GM12891 (cell line): ENCODE measurements around the gene TIMP3. TPM values are rescaled to one million over a fixed set of nuclear protein-coding genes. Genes with fewer than 3 reads are reported as not detected.
"Not testable (repeated sequence)": the region's sequence is repeated elsewhere in the genome, so short reads cannot be mapped to it uniquely, and the experiment has no call there.

Experiments used
- DNase-seq: peaks from one replicate; pipeline ENCODE4 v3.0.0; 2011; ENCODE audit warnings: low spot score; ENCODE audit not compliant: insufficient read length
- FAIRE-seq: peaks from 2 replicates; lab custom pipeline; 2011; peaks lifted over from hg19 to GRCh38; lab: Jason Lieb, UNC
- PAX5 ChIP-seq: IDR thresholded peaks from 2 replicates; pipeline ENCODE4 v1.6.1; 2011; ENCODE audit warnings: low read length, moderate library complexity, mild to moderate bottlenecking; ENCODE audit not compliant: insufficient read depth, severe bottlenecking
- POLR2A ChIP-seq: IDR thresholded peaks from 2 replicates; pipeline ENCODE4 v1.6.1; 2011; ENCODE audit warnings: low read depth, low read length, control low read depth
- POLR2AphosphoS5 ChIP-seq: IDR thresholded peaks from 2 replicates; pipeline ENCODE4 v1.6.1; 2011; ENCODE audit warnings: low read depth, low read length, control low read depth
- POU2F2 ChIP-seq: IDR thresholded peaks from 2 replicates; pipeline ENCODE4 v1.6.1; 2011; ENCODE audit warnings: low read depth, mild to moderate bottlenecking, control low read depth, low read length, moderate library complexity
- SPI1 ChIP-seq: IDR thresholded peaks from 2 replicates; pipeline ENCODE4 v1.6.1; 2011; ENCODE audit warnings: low read depth, low read length, control low read depth
- TAF1 ChIP-seq: IDR thresholded peaks from 2 replicates; pipeline ENCODE4 v1.6.1; 2011; ENCODE audit warnings: low read depth, low read length, control low read depth
- polyA plus RNA-seq: library from polyadenylated mRNA; unstranded; fragments of >200 nt; gene quantifications from one replicate; pipeline ENCODE4 v1.2.1, GENCODE V29; 2012; ENCODE audit warnings: low read depth, missing spikeins, inconsistent platforms; ENCODE audit not compliant: missing spikeins

TIMP3 gene
- not detected for polyA plus RNA-seq

DNA sequence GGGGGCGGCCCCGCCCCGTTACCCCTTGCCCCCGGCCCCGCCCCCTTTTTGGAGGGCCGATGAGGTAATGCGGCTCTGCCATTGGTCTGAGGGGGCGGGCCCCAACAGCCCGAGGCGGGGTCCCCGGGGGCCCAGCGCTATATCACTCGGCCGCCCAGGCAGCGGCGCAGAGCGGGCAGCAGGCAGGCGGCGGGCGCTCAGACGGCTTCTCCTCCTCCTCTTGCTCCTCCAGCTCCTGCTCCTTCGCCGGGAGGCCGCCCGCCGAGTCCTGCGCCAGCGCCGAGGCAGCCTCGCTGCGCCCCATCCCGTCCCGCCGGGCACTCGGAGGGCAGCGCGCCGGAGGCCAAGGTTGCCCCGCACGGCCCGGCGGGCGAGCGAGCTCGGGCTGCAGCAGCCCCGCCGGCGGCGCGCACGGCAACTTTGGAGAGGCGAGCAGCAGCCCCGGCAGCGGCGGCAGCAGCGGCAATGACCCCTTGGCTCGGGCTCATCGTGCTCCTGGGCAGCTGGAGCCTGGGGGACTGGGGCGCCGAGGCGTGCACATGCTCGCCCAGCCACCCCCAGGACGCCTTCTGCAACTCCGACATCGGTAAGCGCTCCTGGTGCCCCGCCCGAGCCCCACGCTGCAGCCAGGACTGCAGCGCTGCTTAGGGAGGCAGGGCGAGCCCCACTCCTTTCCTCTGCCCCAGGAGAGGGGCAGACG is at the start of gene TIMP3:
Gene TIMP3, plus strand, starts transcription at position 169 of the 700 bp plus-strand sequence. Its CDS starts 297 bp downstream, at position 466.
- TF ChIP-seq POLR2AphosphoS5 (no peak), SPI1 (no peak), POU2F2 (no peak), POLR2A (no peak), TAF1 (no peak), PAX5 (no peak)
- no peak for FAIRE-seq
- DNase-seq, result no peak

- FAIRE-seq, result no peak
Observed at GRCh38 chr22:32752326-32752725, 49.2 kb upstream of the TIMP3 start.

DNA sequence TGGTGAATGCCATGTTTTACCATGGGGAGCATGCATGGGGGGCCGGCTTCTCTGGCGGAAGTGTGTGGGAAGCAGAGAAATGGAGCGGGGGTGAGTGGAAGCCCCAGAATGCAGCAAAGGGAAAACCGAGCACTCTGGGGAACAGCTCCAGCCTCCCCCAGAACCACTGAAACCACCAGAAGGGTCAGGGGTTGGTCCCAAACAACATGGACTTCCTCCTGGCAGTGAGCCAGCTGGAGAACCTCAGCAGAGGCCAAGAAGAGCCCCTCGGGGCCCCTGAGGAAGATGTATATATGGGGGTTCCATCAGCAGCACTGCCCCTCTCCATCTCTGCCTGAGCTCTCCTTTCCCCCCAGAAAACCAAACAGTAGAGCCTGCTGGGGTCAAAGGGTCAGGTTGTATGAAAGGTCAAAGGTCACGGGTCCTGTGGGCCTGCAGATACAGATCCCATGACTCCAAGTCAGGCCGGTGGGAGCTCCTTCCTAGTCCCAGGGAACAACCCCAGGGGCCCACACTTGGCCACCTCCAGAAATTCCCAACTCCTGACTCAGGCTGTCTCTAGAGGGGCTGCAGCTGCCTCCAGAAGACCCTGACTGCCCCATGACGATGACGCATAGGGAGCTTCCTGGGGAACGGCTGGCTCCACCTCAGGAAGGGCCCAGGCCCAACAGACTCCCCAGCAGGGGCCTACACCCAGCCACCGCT is 48.5 kb upstream of the TIMP3 start:
- no peak for TF ChIP-seq TAF1
- TF ChIP-seq POLR2AphosphoS5, result no peak
- no peak for TF ChIP-seq POU2F2
- TF ChIP-seq POLR2A, result no peak
- no peak for TF ChIP-seq SPI1
- no peak for TF ChIP-seq PAX5
- FAIRE-seq (no peak), DNase-seq (no peak)

More at GRCh38 chr22:32752326-32752725, 49.2 kb upstream of the TIMP3 start:
- no peak for DNase-seq
- TF ChIP-seq SPI1 (no peak), POU2F2 (no peak), POLR2A (no peak), POLR2AphosphoS5 (no peak), PAX5 (no peak), TAF1 (no peak)

DNA sequence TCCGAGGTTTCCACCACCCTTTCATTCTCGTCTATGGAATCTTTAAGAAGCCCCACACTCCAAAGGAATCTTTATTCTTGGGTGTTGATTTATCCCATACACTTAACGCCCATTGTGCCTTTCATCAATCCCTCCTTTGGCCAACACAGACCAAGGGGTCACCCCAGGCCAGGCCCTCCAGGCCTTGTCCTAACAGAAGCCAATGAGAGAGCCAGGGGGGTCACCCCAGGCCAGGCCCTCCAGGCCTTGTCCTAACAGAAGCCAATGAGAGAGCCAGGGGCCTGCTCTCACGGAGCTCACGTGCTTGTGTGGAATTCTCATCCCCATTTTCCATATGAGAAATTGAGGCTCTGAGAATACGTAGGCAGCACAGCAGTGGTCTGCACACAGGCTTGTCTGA is 47.9 kb upstream of the TIMP3 start:
- FAIRE-seq, result no peak
- TF ChIP-seq PAX5, result no peak
- TF ChIP-seq POLR2A, result no peak
- TF ChIP-seq POLR2AphosphoS5, result no peak
- no peak for TF ChIP-seq SPI1
- no peak for TF ChIP-seq POU2F2
- TF ChIP-seq TAF1, result no peak

GRCh38 chr22:32754413-32755041 is 47.0 kb upstream of the TIMP3 start:
- no peak for DNase-seq
- FAIRE-seq, result no peak
- TF ChIP-seq PAX5, result no peak
- TF ChIP-seq SPI1, result no peak
- no peak for TF ChIP-seq POLR2AphosphoS5
- TF ChIP-seq POLR2A, result no peak
- no peak for TF ChIP-seq POU2F2
- TF ChIP-seq TAF1, result no peak

More for the DNA sequence above, 47.9 kb upstream of the TIMP3 start:
- no peak for DNase-seq

DNA sequence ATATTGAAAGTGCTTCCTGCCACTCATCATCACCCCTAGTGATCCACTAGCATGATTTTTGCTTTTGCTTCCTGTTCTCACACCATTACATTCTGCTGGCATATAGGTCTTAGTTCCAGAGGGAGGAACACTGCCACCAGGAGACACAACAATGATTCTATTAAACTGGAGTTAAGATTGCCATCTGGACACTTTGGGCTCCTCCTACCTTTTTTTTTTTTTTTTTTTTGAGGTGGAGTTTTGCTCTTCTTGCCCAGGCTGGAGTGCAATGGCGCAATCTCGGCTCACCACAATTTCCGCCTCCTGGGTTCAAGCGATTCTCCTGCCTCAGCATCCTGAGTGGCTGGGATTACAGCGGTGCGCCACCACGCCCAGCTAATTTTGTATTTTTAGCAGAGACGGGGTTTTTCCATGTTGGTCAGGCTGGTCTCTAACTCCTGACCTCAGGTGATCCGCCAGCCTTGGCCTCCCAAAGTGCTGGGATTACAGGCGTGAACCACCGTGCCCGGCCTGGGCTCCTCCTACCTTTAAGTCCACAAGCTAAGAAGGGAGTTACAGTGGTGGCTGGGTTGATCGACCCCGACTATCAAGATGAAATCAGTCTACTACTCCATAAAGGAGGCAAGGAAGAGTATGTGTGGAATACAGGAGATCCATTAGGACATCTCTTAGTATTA is 44.3 kb upstream of the TIMP3 start:
- DNase-seq, FAIRE-seq: not testable (repeated sequence)

- no peak for FAIRE-seq
- TF ChIP-seq POLR2A, result no peak
- no peak for TF ChIP-seq SPI1
- no peak for TF ChIP-seq PAX5
- no peak for TF ChIP-seq POLR2AphosphoS5
- TF ChIP-seq POU2F2, result no peak
- TF ChIP-seq TAF1, result no peak
- DNase-seq, result no peak
Observed at GRCh38 chr22:32758866-32759385, 42.6 kb upstream of the TIMP3 start.

DNA sequence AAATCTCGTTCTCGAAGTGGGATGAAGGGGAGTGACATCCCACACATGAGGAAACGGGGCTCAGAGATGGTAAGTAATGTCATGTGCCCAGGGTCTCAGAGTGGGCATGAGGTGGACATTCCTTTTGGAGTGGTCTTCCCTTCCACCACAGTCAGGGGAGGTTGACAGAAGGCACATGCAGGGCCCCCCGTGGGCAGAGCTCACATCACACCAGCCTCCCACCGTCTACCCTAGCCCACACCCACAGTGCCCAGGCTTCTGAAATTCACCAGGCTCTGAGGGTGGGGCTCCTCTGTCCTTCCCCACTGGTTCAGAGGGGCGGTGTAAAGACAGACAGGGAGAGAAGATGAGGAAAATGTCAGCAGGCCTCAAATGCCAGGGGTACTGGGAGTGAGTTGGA is 41.1 kb upstream of the TIMP3 start:
- TF ChIP-seq PAX5, result no peak
- TF ChIP-seq POLR2AphosphoS5, result no peak
- TF ChIP-seq SPI1, result no peak
- no peak for TF ChIP-seq POLR2A
- TF ChIP-seq POU2F2, result no peak
- TF ChIP-seq TAF1, result no peak

More for the DNA sequence above, 41.1 kb upstream of the TIMP3 start:
- FAIRE-seq (no peak), DNase-seq (no peak)
